Measurements from ENCODE around the gene SOX18. TPM values are rescaled to one million over a fixed set of nuclear protein-coding genes. Genes with fewer than 3 reads are reported as not detected.

The SOX18 gene
- total RNA-seq, 2 donors from 2014 or later: 2.3 to 2.8 TPM

- Histone ChIP-seq H3K9me3 (ENCODE audit: control insufficient read depth, low read length) (no peaks in the 10 kb centered on the region), H3K36me3 (ENCODE audit: control insufficient read depth, insufficient read depth, low read length) (no peaks in the 10 kb centered on the region), H3K27ac (ENCODE audit: low read depth, low read length) (no peak overlapping the region), H3K27me3 (ENCODE audit: control insufficient read depth, insufficient read depth, low read length, poor library complexity, severe bottlenecking) (peaks cover 44% of the 10 kb centered on the region), H3K4me3 (ENCODE audit: low read length) (peak overlapping the region; percentile 60), H3K4me1 (ENCODE audit: control insufficient read depth, insufficient read depth, low read length) (peaks cover 19% of the 10 kb centered on the region), H3K9ac (ENCODE audit: extremely low read depth, low read length, poor library complexity, severe bottlenecking) (peak overlapping the region; percentile 25)
- peaks cover 15% of the 10 kb centered on the region for H3K4me1 Mint-ChIP-seq
- WGBS, 2 experiments (ENCODE audit: insufficient coverage in 1 of 2, insufficient read length in 1 of 2): 2% methylated on average over 24 to 91 of the region's 91 CpGs
- H3K9me3 Mint-ChIP-seq: no peaks in the 10 kb centered on the region
- H3K27ac Mint-ChIP-seq: no peak overlapping the region
- H3K36me3 Mint-ChIP-seq (ENCODE audit: low read depth): peaks cover 9% of the 10 kb centered on the region
- peak overlapping the region; percentile 52 for H3K4me3 Mint-ChIP-seq
- peaks cover 28% of the 10 kb centered on the region for H3K27me3 Mint-ChIP-seq (ENCODE audit: insufficient read depth)
- DNase-seq: peak; percentile 94
- TF ChIP-seq, protein P1, sequence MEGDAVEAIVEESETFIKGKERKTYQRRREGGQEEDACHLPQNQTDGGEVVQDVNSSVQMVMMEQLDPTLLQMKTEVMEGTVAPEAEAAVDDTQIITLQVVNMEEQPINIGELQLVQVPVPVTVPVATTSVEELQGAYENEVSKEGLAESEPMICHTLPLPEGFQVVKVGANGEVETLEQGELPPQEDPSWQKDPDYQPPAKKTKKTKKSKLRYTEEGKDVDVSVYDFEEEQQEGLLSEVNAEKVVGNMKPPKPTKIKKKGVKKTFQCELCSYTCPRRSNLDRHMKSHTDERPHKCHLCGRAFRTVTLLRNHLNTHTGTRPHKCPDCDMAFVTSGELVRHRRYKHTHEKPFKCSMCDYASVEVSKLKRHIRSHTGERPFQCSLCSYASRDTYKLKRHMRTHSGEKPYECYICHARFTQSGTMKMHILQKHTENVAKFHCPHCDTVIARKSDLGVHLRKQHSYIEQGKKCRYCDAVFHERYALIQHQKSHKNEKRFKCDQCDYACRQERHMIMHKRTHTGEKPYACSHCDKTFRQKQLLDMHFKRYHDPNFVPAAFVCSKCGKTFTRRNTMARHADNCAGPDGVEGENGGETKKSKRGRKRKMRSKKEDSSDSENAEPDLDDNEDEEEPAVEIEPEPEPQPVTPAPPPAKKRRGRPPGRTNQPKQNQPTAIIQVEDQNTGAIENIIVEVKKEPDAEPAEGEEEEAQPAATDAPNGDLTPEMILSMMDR (conservative IDR thresholded peaks at IDR 0.05): peak; percentile 82
These were observed 10.7 kb downstream of the SOX18 start for GRCh38 chr20:64038565-64039292.

- TF ChIP-seq, protein P1 (conservative IDR thresholded peaks at IDR 0.05): no peak
- H3K9me3 Mint-ChIP-seq: no peaks in the 10 kb centered on the region
- H3K4me3 Mint-ChIP-seq: peak overlapping the region; percentile 52
- Histone ChIP-seq H3K4me1 (ENCODE audit: control insufficient read depth, insufficient read depth, low read length) (peaks cover 19% of the 10 kb centered on the region), H3K9me3 (ENCODE audit: control insufficient read depth, low read length) (no peaks in the 10 kb centered on the region), H3K27ac (ENCODE audit: low read depth, low read length) (no peak overlapping the region), H3K36me3 (ENCODE audit: control insufficient read depth, insufficient read depth, low read length) (no peaks in the 10 kb centered on the region), H3K4me3 (ENCODE audit: low read length) (peak overlapping the region; percentile 60), H3K27me3 (ENCODE audit: control insufficient read depth, insufficient read depth, low read length, poor library complexity, severe bottlenecking) (peaks cover 44% of the 10 kb centered on the region), H3K9ac (ENCODE audit: extremely low read depth, low read length, poor library complexity, severe bottlenecking) (no peak overlapping the region)
- H3K36me3 Mint-ChIP-seq (ENCODE audit: low read depth): peaks cover 12% of the 10 kb centered on the region
- no peak overlapping the region for H3K27ac Mint-ChIP-seq
- peaks cover 15% of the 10 kb centered on the region for H3K4me1 Mint-ChIP-seq
- WGBS, 2 experiments (ENCODE audit: insufficient coverage in 1 of 2, insufficient read length in 1 of 2): 4 to 7% methylated on average over 14 to 28 of the region's 30 CpGs
- H3K27me3 Mint-ChIP-seq (ENCODE audit: insufficient read depth): peaks cover 27% of the 10 kb centered on the region
- peak; percentile 76 for DNase-seq
These were observed 11.2 kb downstream of the SOX18 start for GRCh38 chr20:64038224-64038564.

- peaks cover 19% of the 10 kb centered on the region for H3K4me1 ChIP-seq (ENCODE audit: control insufficient read depth, insufficient read depth, low read length)
- no peaks in the 10 kb centered on the region for H3K9me3 Mint-ChIP-seq
- 32 to 70% methylated on average over 7 to 36 of the region's 36 CpGs for WGBS, 2 experiments (ENCODE audit: insufficient coverage in 1 of 2, insufficient read length in 1 of 2)
- TF ChIP-seq, protein P1 (conservative IDR thresholded peaks at IDR 0.05): peak; percentile 13
- H3K27ac ChIP-seq (ENCODE audit: low read depth, low read length): no peak overlapping the region
- no peak overlapping the region for H3K27ac Mint-ChIP-seq
- H3K36me3 Mint-ChIP-seq (ENCODE audit: low read depth): peaks cover 17% of the 10 kb centered on the region
- H3K4me1 Mint-ChIP-seq: peaks cover 15% of the 10 kb centered on the region
- no peak overlapping the region for H3K9ac ChIP-seq (ENCODE audit: extremely low read depth, low read length, poor library complexity, severe bottlenecking)
- peak overlapping the region; percentile 60 for H3K4me3 ChIP-seq (ENCODE audit: low read length)
- H3K27me3 ChIP-seq (ENCODE audit: control insufficient read depth, insufficient read depth, low read length, poor library complexity, severe bottlenecking): peaks cover 44% of the 10 kb centered on the region
- peaks cover under 1% of the 10 kb centered on the region for H3K36me3 ChIP-seq (ENCODE audit: control insufficient read depth, insufficient read depth, low read length)
- H3K27me3 Mint-ChIP-seq (ENCODE audit: insufficient read depth): peaks cover 27% of the 10 kb centered on the region
- no peaks in the 10 kb centered on the region for H3K9me3 ChIP-seq (ENCODE audit: control insufficient read depth, low read length)
- DNase-seq: peak; percentile 81
- peak overlapping the region; percentile 52 for H3K4me3 Mint-ChIP-seq
These were observed 11.8 kb downstream of the SOX18 start for GRCh38 chr20:64037498-64038213.
